Activated CD4-positive, alpha-beta T cell treated with anti-CD3 and anti-CD28 coated beads, Interleukin-2, Interleukin-4, amounts not matched to agents 100 ng/mL and 50 ng/mL, durations not matched to agents 16 hours and 8 hours (primary cell): ENCODE data around the gene SHROOM1.
A peak's percentile ranks its signal among the peaks of the same experiment; 100 is the strongest.
"Not testable (repeated sequence)": the region's sequence is repeated elsewhere in the genome, so short reads cannot be mapped to it uniquely, and the experiment has no call there.

Source experiments
- DNase-seq: peaks from one replicate; pipeline ENCODE4 v3.0.0-alpha.2; 2020; ENCODE audit warnings: low spot score

SHROOM1 gene

GRCh38 chr5:132830436-132831094 lies at the start of gene SHROOM1:
TSS of gene SHROOM1 (minus strand) at chr5:132830647. CDS start at chr5:132826140, 4,507 bp downstream.
- DNase-seq, result no peak

GRCh38 chr5:132877938-132878337 lies 47.5 kb upstream of the SHROOM1 start:
- no peak for DNase-seq

- DNase-seq, result no peak
Measured at GRCh38 chr5:132877466-132877865, 47.0 kb upstream of the SHROOM1 start.

GRCh38 chr5:132876020-132876759 lies 45.7 kb upstream of the SHROOM1 start:
- no peak for DNase-seq

- DNase-seq, result no peak
Measured at GRCh38 chr5:132873930-132874271, 43.5 kb upstream of the SHROOM1 start.

- DNase-seq, result no peak
Measured at GRCh38 chr5:132873119-132873929, 42.9 kb upstream of the SHROOM1 start, which contains the start of gene LEAP2. TSS of gene LEAP2 (plus strand) at chr5:132873668. CDS start at chr5:132873695, 27 bp downstream.

- no peak for DNase-seq
Measured at GRCh38 chr5:132872788-132873118, 42.3 kb upstream of the SHROOM1 start.

GRCh38 chr5:132871459-132872284 lies 41.2 kb upstream of the SHROOM1 start:
- no peak for DNase-seq

GRCh38 chr5:132870801-132871200 lies 40.4 kb upstream of the SHROOM1 start:
- DNase-seq, result no peak

GRCh38 chr5:132868754-132869153 lies 38.3 kb upstream of the SHROOM1 start:
- DNase-seq, result no peak

GRCh38 chr5:132867046-132867451 lies 36.6 kb upstream of the SHROOM1 start:
- DNase-seq, result no peak

GRCh38 chr5:132866342-132867045 lies 36.0 kb upstream of the SHROOM1 start, which contains the start of the genes GDF9 and UQCRQ:
TSS of gene GDF9 (minus strand) at chr5:132866469. CDS start at chr5:132864533, 1,936 bp downstream.
TSS of gene UQCRQ (plus strand) at chr5:132866642. CDS start at chr5:132866882, 240 bp downstream.
- peak; percentile 98 for DNase-seq

GRCh38 chr5:132865668-132866341 lies 35.4 kb upstream of the SHROOM1 start:
- no peak for DNase-seq

GRCh38 chr5:132860742-132861141 lies 30.3 kb upstream of the SHROOM1 start:
- DNase-seq, result no peak

- DNase-seq, result no peak
Measured at GRCh38 chr5:132859889-132860437, 29.5 kb upstream of the SHROOM1 start.

- no peak for DNase-seq
Measured at GRCh38 chr5:132856011-132856410, 25.6 kb upstream of the SHROOM1 start.

GRCh38 chr5:132854992-132855391 lies 24.5 kb upstream of the SHROOM1 start:
- DNase-seq, result not testable (repeated sequence)

GRCh38 chr5:132854301-132854700 lies 23.9 kb upstream of the SHROOM1 start:
- DNase-seq, result no peak

- DNase-seq, result no peak
Measured at GRCh38 chr5:132853790-132854189, 23.3 kb upstream of the SHROOM1 start.

GRCh38 chr5:132853323-132853722 lies 22.9 kb upstream of the SHROOM1 start:
- no peak for DNase-seq
